Measurements from ENCODE around the gene MPP7. TPM values are rescaled to one million over a fixed set of nuclear protein-coding genes. Genes with fewer than 3 reads are reported as not detected.

MPP7 gene
- total RNA-seq, 4 donors from 2014 or later, result 13.1 to 44.8 (median 27.3) TPM

GRCh38 chr10:28296023-28296422, 6.8 kb downstream of the MPP7 start:
- in situ Hi-C loops (cut with MboI; ENCODE audit: low pct_ligation_motif_present in 1 of 4, low pct_unique_long_range_greater_than_20kb in 1 of 4, low sequenced_read_pairs in 3 of 4), result no loop called here
- 43 to 44% methylated on average over 1 of the region's 1 CpG for WGBS, 2 donors (ENCODE audit: low coverage in 1 of 2)
- intact Hi-C loops (cut with DNase I; ENCODE audit: low total_unique reads), result no loop called here
- H3K27ac ChIP-seq, result peak overlapping the region; percentile 17 to 65 (median 36)
- H3K9me3 ChIP-seq, result no peaks in the 10 kb centered on the region
- H3K36me3 ChIP-seq, result no peaks in the 10 kb centered on the region
- H3K4me3 ChIP-seq, result no peak overlapping the region
- H3K27me3 ChIP-seq, result no peaks in the 10 kb centered on the region
- TF ChIP-seq, protein P1, sequence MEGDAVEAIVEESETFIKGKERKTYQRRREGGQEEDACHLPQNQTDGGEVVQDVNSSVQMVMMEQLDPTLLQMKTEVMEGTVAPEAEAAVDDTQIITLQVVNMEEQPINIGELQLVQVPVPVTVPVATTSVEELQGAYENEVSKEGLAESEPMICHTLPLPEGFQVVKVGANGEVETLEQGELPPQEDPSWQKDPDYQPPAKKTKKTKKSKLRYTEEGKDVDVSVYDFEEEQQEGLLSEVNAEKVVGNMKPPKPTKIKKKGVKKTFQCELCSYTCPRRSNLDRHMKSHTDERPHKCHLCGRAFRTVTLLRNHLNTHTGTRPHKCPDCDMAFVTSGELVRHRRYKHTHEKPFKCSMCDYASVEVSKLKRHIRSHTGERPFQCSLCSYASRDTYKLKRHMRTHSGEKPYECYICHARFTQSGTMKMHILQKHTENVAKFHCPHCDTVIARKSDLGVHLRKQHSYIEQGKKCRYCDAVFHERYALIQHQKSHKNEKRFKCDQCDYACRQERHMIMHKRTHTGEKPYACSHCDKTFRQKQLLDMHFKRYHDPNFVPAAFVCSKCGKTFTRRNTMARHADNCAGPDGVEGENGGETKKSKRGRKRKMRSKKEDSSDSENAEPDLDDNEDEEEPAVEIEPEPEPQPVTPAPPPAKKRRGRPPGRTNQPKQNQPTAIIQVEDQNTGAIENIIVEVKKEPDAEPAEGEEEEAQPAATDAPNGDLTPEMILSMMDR (IDR thresholded peaks at IDR 0.05), result no peak
- TF ChIP-seq POLR2AphosphoS5 (IDR thresholded peaks at IDR 0.05) (no peak), EP300 (IDR thresholded peaks at IDR 0.05; ENCODE audit: low read depth) (no peak), POLR2A (IDR thresholded peaks at IDR 0.05) (no peak)
- DNase-seq, result no peak
- H3K4me1 ChIP-seq, result peaks cover 0 to 24% (median 13%) of the 10 kb centered on the region in 4 donors

DNA sequence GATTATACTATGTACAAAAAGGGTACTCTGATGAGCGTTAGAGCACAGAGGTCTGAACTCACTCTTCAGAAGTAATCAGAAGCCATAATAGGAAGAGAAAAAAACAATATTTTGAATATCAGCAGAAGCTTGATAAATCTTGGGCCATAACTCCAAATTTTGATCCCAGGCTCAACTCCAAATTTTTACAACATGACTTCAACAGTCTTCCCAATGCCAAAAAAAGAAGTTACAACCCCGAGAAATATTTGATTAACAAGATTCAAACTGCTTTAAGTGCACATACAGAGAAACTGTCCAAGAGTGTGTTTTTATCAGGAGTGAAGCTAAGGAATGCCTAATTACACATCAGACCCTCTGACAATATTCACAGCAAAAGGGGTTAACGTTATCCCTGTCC, 7.5 kb downstream of the MPP7 start:
- in situ Hi-C loops (cut with MboI; ENCODE audit: low pct_ligation_motif_present in 1 of 4, low pct_unique_long_range_greater_than_20kb in 1 of 4, low sequenced_read_pairs in 3 of 4) (no loop called here), intact Hi-C loops (cut with DNase I; ENCODE audit: low total_unique reads) (no loop called here)
- WGBS, 2 donors (ENCODE audit: low coverage in 1 of 2), result 62 to 90% methylated on average over 1 to 3 of the region's 3 CpGs
- H3K4me1 ChIP-seq, result peaks cover 0 to 23% (median 13%) of the 10 kb centered on the region in 4 donors
- H3K9me3 ChIP-seq, result no peaks in the 10 kb centered on the region
- H3K36me3 ChIP-seq, result no peaks in the 10 kb centered on the region
- H3K27me3 ChIP-seq, result no peaks in the 10 kb centered on the region
- peak overlapping the region; percentile 17 to 65 (median 36) for H3K27ac ChIP-seq
- TF ChIP-seq, protein P1 (IDR thresholded peaks at IDR 0.05), result no peak
- TF ChIP-seq POLR2AphosphoS5 (IDR thresholded peaks at IDR 0.05) (no peak), EP300 (IDR thresholded peaks at IDR 0.05; ENCODE audit: low read depth) (no peak), POLR2A (IDR thresholded peaks at IDR 0.05) (no peak)
- no peak overlapping the region for H3K4me3 ChIP-seq
- no peak for DNase-seq

DNA sequence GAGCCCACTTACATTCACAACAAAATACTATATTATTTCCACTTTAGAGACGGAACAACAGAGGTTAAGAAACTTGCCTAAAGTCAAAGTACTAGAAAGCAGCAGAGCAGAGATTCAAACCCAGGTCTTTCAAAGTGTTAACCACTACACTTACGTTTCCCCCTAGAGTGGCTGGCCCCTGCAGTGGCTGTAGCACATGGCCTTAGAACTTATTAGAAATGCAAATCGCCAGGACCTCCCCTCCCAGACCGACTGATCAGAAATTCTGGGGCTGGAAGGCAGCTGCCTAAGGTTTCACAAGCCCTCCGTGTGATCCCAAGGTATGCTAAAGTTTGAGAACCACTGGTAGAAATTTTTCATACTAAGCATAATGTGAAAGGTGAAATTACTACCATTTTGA, 8.1 kb downstream of the MPP7 start:
- Histone ChIP-seq H3K36me3 (no peaks in the 10 kb centered on the region), H3K9me3 (no peaks in the 10 kb centered on the region), H3K4me3 (no peak overlapping the region), H3K4me1 (peaks cover 0 to 23% (median 13%) of the 10 kb centered on the region in 4 donors), H3K27me3 (no peaks in the 10 kb centered on the region), H3K27ac (peak overlapping the region; percentile 17 to 65 (median 36))
- no peak for TF ChIP-seq POLR2A (IDR thresholded peaks at IDR 0.05)
- TF ChIP-seq POLR2AphosphoS5 (IDR thresholded peaks at IDR 0.05), result no peak
- no peak for TF ChIP-seq EP300 (IDR thresholded peaks at IDR 0.05; ENCODE audit: low read depth)
- TF ChIP-seq, protein P1 (IDR thresholded peaks at IDR 0.05), result no peak
- intact Hi-C loops (cut with DNase I; ENCODE audit: low total_unique reads), result no loop called here
- no peak for DNase-seq
- in situ Hi-C loops (cut with MboI; ENCODE audit: low pct_ligation_motif_present in 1 of 4, low pct_unique_long_range_greater_than_20kb in 1 of 4, low sequenced_read_pairs in 3 of 4), result no loop called here
- 74 to 80% methylated on average over 1 to 5 of the region's 5 CpGs for WGBS, 2 donors (ENCODE audit: low coverage in 1 of 2)

- 65 to 82% methylated on average over 3 to 8 of the region's 8 CpGs for WGBS, 2 donors (ENCODE audit: low coverage in 1 of 2)
- no peaks in the 10 kb centered on the region for H3K27me3 ChIP-seq
- H3K36me3 ChIP-seq, result no peaks in the 10 kb centered on the region
- intact Hi-C loops (cut with DNase I; ENCODE audit: low total_unique reads) (no loop called here), in situ Hi-C loops (cut with MboI; ENCODE audit: low pct_ligation_motif_present in 1 of 4, low pct_unique_long_range_greater_than_20kb in 1 of 4, low sequenced_read_pairs in 3 of 4) (no loop called here)
- TF ChIP-seq EP300 (IDR thresholded peaks at IDR 0.05; ENCODE audit: low read depth) (no peak), POLR2A (IDR thresholded peaks at IDR 0.05) (no peak), POLR2AphosphoS5 (IDR thresholded peaks at IDR 0.05) (no peak)
- TF ChIP-seq, protein P1 (IDR thresholded peaks at IDR 0.05), result no peak
- H3K4me1 ChIP-seq, result peaks cover 0 to 23% (median 13%) of the 10 kb centered on the region in 4 donors
- no peaks in the 10 kb centered on the region for H3K9me3 ChIP-seq
- no peak overlapping the region for H3K4me3 ChIP-seq
- H3K27ac ChIP-seq, result peak overlapping the region in 2 of 4 donors; percentile 18 to 42
- DNase-seq, result no peak
Measured at GRCh38 chr10:28294169-28294532, 8.7 kb downstream of the MPP7 start.

Measured in transverse colon (tissue), 4 donors.